Ammon's horn (tissue), 1 donor: ENCODE data around the gene CCT6A.
"Not testable (repeated sequence)": the region's sequence is repeated elsewhere in the genome, so short reads cannot be mapped to it uniquely, and the experiment has no call there.

ENCODE experiments used
- DNase-seq: peaks from one replicate; pipeline ENCODE4 v3.0.0-alpha.2; 2016; ENCODE audit warnings: low spot score

The CCT6A gene

DNA sequence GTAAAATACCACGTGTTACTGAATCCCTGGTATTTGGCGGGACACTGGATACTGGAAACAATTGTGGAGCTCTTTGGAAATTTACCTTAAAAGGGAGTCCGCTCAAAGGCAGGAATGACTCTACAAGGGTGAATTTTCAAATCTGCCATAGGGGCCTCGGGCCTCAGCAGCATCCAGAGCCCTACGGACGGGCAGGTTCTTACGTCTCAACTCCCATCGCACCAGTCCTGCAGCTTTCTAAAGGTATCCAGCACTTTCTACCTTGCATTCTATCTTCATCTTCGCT is 569 bp upstream of the CCT6A start:
- no peak for DNase-seq

DNA sequence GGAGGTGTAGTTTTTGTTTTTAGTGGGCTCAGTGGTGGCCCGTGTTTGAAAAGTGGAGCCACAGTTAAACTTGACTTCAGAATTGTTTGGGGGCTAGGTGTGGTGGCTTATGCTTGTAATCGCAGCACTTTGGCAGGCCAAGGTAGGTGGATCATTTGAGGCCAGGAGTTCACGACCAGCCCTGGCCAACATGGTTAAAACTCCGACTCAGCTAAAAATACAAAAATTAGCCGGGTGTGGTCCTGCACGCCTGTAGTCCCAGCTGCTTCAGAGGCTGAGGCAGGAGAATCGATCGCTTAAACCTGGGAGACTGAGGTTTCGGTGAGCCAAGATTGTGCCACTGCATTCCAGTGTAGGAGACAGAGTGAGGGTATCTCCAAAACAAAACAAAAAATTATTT is 1.8 kb downstream of the CCT6A start:
- DNase-seq, result no peak

DNA sequence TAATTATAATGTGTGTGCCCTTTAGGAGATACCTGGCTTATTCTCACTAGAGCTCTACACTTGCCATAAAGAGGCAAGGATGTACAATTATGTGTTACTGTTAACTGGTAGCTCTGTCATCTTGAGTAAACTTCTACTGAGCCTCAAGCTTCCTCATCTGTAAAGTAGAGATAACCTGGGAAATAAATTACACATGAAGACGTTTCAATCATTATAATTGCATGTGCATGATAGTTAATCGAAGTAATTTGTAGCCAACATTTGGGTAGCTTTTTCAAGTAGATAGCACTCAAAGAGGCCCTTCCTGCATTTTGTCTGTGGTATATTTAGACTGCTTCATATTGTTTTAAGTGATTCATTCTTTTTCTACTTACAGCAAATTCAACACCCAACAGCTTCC is 2.4 kb downstream of the CCT6A start:
- no peak for DNase-seq

DNA sequence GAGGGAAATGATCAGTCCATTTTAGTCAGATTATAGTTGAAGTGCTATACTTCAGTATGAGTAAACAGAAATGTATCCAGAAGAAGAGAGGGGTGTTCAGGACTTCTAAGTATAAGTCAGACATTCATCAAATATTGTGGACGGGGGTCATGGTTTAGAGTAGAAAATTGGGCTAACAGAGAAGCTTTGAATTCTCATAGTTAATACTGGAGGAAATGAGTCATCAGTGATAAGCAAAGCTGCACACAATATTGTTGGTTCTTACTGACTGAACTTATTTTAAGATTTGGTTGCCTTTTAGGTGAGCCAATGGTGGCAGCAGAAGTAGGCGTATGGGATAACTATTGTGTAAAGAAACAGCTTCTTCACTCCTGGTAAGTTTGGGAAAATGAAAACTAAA is 10.8 kb downstream of the CCT6A start:
- no peak for DNase-seq

DNA sequence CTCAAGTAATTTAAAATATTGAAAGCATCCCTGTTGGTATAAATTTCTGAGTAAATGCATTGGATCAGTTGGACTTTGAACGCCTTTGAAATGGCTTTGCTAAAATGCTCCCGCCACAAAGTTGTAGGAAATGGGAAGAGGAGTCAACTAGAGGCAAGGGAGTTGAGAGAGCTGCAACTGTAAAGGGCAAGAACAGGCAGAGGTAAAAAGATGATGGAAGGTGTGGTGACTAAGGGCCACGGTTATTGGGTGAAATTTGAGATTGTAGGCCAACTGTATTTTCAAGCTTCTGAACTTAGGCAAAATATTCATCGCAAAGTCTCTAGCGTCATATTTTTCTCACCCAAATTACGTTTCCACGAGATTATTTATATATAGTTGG is 11.9 kb downstream of the CCT6A start:
- no peak for DNase-seq

DNA sequence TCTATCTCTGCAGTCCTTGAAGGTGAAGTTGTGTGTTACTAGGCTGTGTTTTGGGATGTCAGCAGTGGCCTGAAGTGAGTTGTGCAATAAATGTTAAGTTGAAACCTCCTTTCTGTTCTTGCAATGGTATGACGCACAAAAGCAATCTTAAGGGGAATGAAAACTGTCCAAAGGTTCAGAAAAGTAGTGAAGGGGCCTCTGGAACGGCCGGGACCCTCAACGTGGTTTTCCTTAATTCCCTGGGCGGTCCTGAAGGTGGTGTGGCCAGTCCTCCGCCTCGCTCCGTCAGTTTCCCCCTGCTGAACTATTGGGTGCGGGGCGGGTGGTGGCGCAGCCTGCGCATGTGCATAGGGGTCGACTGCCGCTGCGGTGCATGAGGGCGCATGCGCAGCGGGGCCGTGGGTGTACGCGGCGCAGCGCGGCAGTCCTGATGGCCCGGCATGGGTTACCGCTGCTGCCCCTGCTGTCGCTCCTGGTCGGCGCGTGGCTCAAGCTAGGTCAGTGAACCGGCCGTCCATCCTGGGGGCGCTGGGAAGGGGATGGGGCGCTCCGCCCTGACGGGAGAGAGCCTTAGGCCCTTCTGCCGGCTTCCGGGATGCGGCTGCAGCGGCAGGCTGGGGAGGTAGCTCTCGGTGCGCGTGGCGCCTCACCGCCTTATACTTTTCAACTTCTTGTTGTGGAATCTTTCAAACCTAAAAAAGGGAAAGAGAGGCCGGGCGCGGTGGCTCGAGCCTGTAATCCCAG is 12.5 kb downstream of the CCT6A start, which contains the start of gene SUMF2:
TSS of gene SUMF2 (plus strand) at position 405 of the 744 bp plus-strand sequence. CDS start at position 431, 26 bp downstream.
- peak; percentile 96 for DNase-seq

DNA sequence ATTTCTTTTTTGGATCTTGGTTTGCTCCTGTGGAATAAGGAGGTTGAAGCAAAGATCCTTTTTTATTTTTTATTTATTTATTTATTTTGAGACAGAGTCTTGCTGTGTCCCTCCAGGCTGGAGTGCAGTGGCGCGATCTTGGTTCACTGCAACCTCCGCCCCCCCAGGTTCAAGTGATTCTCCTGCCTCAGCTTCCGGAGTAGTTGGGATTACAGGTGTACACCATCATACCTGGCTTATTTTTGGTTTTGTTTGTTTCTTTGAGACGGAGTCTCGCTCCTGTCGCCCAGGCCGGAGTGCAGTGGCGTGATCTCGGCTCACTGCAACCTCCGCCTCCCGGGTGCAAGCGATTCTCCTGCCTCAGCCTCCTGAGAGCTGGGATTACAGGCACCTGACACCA is 14.8 kb downstream of the CCT6A start:
- not testable (repeated sequence) for DNase-seq

DNA sequence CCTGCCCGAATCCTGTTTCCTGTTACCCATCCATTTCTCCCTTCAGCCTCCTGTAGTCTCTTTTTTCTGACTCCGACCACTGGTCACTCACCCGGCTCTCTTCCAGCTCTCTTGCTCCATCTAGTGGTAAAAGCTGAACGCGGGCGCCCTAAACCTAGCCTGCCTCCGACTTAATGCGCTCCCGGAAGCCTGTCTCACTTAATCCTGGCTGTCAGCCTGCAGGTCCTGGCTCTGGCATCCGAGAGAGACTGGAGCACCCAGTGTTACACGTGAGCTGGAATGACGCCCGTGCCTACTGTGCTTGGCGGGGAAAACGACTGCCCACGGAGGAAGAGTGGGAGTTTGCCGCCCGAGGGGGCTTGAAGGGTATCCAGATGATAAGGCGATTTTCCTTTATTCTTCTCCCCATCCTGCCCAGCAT is 22.8 kb downstream of the CCT6A start:
- peak; percentile 72 for DNase-seq

DNA sequence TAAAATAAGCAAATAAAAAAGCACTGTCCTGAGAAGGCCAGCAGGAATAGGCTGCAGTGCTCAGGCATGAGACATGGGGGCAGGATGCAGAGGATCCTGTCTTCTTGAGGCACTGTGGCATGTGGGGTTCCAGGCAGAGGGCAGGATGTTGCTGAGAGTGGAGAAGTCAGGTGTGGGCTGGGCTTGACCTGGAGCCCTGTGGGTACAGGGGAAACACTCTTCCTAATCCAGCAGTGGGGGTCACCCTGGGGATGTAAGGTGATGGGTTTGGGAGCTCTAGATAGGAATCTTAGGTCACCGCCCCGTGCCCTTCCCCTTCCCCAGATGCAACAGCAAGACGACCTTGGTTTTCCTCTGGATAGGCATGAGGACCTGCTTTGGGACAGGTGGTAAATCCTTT is 26.1 kb downstream of the CCT6A start:
- no peak for DNase-seq

DNA sequence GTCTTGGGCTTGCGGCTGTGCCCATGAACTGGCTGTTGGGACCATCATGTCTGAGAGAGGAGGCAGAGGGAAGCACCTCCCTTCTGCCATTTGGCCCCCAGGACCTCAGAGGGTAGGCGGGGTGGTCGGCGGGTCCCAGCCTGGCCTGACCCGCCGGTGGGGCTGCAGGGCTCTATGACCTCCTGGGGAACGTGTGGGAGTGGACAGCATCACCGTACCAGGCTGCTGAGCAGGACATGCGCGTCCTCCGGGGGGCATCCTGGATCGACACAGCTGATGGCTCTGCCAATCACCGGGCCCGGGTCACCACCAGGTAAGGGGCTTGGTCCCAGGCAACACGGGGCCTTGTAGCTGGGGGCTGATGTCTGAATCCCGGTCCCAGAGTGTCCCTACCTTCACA is 26.6 kb downstream of the CCT6A start:
- DNase-seq, result no peak

DNA sequence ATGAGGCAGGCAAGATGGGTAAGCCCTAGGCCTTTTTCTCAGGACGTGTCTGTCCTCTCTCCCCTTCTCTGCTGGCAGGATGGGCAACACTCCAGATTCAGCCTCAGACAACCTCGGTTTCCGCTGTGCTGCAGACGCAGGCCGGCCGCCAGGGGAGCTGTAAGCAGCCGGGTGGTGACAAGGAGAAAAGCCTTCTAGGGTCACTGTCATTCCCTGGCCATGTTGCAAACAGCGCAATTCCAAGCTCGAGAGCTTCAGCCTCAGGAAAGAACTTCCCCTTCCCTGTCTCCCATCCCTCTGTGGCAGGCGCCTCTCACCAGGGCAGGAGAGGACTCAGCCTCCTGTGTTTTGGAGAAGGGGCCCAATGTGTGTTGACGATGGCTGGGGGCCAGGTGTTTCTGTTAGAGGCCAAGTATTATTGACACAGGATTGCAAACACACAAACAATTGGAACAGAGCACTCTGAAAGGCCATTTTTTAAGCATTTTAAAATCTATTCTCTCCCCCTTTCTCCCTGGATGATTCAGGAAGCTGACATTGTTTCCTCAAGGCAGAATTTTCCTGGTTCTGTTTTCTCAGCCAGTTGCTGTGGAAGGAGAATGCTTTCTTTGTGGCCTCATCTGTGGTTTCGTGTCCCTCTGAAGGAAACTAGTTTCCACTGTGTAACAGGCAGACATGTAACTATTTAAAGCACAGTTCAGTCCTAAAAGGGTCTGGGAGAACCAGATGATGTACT is 28.1 kb downstream of the CCT6A start:
- DNase-seq, result peak; percentile 95

DNA sequence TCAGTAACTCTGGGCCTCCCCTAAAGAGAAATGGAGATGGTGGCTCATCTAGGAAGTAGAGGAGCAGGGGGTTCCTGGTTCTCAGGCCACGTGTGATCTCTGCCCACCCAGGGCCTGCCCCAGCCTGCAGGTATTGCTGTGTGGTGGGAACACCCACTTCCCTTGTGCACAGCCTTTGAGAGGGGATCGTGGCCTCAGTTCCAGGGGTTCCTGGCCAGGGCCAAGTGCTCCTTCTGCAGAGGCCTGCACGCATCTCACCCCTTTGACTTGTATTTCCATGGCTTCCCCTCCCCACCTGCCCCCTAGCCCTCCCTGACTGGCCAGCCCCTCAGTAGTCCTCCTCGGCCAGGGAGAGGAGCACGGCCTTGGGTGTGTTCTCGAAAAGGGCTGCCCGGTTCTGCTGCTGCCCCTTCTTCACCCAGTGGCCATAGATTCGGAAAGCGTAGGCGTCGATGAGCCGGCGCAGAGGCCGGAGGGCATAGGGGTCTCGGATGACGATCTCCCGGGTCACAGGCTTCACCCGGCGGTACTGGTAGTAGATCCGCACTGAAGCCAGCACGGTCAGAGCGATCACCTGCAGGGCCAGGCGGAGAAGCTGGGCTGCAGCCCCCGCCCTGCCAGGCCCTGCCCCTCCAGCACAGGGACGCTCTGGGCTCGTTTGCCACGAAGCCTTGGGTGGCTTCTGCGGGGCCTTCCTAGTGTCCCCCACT is 29.3 kb downstream of the CCT6A start:
- not testable (repeated sequence) for DNase-seq

DNA sequence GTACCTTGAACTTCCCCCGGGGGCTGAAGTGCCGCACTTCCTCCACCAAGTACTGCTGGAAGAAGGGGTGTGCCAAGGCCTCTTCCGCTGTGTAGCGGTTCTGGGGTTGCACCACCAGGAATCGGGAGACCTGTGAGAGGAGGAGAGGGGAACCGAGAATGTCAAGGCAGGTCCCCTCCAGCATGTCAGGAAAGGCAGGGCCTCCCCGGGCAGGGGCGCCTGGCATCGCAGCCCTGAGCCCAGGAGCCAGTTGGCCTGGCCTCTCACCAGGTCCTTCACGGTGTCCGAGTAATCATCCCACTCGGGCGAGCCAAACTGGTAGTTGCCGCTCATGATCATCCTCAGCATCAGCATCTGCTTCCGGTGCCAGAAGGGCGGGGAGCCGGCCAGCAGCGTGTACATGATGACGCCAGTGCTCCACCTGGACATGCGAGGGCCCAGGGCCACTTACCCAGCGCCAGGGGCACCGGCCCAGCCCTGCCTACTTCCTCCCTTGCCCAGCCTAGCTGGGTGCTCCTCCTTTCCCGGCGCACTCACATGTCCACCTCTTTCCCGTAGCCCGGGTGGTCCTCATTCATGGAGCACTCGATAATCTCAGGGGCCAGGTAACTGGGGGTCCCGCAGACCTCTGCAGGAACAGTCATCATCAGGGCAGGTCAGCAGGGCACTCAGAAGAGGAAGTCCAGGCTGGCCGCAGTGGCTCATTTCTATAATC is 30.2 kb downstream of the CCT6A start:
- DNase-seq, result no peak

DNA sequence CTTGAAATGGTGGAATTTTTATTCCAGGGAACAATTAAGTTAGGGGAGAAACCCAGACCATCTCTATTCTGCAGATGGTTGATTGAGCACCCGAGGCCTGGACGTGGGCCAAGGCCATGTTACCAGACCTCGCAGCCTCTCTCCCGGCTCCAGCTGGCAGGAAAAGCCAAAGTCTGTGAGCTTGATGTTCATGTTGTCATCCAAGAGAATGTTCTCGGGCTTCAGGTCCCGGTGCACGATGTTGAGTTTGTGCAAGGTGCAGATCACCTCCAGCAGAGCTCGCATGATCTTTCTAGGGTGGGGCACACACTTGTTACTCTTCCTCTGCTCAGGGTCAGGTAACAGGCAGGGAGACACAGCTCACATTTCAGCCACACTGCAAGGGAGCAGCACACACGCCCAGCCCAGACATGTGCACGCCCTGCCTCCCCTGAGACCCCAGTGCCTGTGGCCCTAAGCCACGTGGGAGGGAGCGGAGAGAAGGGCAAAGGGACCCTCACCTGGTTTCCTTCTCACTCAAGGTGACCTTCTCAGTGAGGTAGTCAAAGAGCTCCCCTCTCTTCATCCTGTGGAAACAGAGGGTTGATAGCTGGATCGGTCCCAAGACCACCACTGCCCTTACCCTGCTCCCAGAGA is 31.7 kb downstream of the CCT6A start:
- peak; percentile 77 for DNase-seq

DNA sequence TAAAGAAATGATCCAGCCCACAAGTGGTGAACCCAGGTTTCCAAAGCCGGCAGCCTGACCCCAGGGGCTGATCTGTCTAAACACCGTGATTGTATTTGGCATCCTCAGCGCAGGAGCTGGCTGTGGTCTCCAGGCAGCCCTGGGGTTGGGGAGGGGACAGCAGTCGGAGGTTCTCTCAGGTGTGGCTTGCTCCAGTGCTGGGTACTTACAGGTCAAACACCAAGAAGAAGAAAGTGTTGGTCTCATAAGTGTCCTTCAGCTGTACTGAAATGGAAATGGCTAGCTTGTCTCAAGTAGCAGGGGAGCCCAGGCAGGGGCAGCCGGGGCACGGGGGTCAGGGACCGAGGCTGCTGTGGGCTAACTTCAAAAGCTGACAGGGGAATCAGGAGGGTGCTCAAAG is 35.2 kb downstream of the CCT6A start:
- DNase-seq, result no peak

DNA sequence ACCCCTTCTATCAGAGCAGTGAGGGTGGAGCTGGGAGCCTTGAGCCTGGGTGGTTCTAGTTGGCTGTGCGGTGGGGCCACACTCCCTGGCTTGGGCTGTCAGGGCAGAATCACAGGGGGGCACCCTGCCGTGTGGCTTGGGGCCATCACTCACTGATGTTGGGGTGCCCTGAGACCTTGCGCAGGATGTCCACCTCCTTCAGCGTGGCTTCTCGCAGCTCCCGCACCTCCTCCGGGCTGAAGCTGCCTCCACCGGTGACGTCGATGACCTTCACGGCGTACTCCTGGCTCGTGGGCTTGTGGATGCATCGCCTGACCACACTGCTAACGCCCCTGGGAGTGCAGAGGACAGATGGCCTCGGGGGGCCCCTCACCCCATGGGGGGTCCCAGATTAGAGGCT is 35.9 kb downstream of the CCT6A start:
- DNase-seq, result no peak

DNA sequence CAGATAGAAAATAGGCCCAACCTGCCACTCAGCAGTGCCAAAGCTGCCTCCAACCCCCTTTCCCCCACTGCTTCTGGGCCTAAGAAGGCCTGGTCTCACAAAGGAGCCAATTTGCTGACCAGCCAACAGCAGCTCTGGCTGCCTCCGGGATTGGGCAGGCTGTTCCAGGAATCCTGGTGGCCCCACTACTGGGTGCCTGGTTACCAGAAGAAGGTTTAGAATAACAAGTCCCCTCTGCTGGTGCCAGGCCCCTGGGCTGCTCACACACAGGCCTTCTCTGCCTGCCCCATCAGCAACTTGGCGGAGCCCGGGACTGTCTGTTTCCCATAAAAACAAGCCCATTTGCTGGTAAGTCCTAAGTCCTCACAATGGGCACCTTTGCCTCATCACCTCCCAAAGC is 40.0 kb downstream of the CCT6A start:
- peak; percentile 66 for DNase-seq

DNA sequence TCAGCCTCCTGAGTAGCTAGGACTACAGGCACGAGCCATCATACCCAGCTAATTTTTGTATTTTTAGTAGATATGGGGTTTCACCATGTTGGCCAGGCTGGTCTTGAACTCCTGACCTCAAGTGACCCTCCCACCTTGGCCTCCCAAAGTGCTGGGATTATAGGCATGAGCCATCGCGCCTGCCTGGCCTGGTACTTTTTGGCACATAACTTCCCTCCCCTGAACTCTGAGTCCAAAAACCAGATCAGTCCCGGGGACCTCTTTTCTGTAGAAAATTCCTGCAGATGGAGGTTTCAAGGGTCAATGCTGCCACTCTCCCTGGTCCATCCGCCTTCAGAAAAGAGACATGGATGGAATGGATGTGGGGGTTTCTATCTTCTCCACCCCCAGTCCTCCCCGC is 40.8 kb downstream of the CCT6A start:
- not testable (repeated sequence) for DNase-seq

DNA sequence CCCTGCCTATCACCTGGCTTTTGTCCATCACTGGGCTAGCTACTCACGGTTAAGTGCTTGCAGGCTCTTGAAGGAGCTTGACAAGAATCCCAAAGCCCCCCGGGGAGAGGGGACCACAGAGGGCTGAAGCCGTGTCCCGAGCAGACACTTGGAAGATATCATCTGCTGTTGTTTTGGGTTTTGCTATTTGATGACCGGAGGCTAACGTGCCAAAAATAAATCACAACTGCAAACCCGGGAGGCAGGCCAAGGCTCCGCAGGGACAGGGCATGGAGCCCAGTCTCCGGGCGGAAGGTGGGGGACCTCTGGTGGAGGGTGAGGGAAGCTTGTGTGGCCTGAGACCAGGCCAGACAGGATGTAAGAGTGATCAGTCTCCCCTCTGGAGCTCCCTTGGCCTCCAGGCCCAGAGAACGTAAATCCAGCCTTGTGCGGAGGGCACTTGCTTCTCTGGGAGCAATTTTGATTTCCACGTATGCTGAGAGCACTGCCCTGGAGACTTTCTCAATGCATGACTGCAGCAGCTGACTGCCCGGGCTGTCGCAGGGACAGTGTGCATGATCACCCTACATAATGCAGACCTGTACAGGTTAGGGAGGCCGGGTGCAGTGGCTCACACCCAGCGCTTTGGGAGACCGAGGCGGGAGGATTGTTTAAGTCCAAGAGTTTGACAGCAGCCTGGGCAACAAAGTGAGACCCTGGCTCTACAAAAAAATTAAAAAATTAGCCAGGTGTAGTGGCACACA is 41.4 kb downstream of the CCT6A start, which contains the start of gene PHKG1:
TSS of gene PHKG1 (minus strand) at position 164 of the 743 bp plus-strand sequence. CDS start 4,011 bp downstream, outside the sequence.
- DNase-seq, result peak; percentile 87

DNA sequence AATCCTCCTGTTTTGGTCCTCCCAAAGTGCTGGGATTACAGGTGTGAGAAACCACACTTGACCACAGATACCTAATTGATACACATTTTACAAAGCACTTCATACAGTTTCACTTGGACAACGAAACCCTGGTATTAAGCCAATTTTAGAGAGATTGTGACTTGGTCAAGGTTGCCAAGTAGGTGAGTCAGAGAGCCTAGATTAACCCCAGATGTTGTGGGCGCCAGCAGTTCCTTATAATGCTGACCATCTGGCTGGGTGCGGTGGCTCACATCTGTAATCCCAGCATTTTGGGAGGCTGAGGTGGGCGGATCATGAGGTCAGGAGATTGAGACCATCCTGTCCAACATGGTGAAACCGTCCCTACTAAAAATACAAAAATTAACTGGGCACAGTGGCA is 46.1 kb downstream of the CCT6A start:
- DNase-seq, result no peak
